ENCODE measurements around the gene PIK3CA. TPM values are rescaled to one million over a fixed set of nuclear protein-coding genes. Genes with fewer than 3 reads are reported as not detected.
"Not testable (repeated sequence)": the region's sequence is repeated elsewhere in the genome, so short reads cannot be mapped to it uniquely, and the experiment has no call there.

Gene PIK3CA
- 74.6 TPM for total RNA-seq

DNA sequence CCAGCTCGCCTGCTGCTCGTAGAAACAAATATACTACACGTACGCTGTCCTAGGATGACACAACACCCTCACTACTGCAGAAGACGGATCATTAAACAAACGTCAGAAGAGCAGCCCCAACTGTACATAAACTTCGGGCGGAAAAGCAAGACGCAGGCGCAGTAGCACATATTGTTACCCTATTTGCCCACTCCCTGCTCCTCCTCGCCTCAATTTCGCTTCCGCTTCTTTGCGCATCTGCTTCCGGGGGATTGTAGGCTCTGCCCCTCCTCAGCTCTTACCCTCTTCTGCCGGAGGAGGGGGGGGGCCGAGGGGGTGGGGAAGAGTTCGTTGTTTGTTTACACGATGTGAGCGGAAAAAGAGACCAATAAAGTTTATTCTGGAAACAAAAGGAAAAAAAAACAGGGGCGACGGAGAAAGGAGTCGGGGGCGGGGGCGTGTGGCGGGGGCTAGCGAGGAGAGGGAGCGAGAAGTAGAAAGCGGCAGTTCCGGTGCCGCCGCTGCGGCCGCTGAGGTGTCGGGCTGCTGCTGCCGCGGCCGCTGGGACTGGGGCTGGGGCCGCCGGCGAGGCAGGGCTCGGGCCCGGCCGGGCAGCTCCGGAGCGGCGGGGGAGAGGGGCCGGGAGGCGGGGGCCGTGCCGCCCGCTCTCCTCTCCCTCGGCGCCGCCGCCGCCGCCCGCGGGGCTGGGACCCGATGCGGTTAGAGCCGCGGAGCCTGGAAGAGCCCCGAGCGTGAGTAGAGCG lies at the start of gene PIK3CA:
Gene PIK3CA, plus strand, starts transcription at position 485 of the 743 bp plus-strand sequence. CDS start 50,469 bp downstream, outside the sequence.
- peak; percentile 86 to 87 for DNase-seq (ENCODE audit: low spot score in 2 of 2)
- no peak for FAIRE-seq

DNA sequence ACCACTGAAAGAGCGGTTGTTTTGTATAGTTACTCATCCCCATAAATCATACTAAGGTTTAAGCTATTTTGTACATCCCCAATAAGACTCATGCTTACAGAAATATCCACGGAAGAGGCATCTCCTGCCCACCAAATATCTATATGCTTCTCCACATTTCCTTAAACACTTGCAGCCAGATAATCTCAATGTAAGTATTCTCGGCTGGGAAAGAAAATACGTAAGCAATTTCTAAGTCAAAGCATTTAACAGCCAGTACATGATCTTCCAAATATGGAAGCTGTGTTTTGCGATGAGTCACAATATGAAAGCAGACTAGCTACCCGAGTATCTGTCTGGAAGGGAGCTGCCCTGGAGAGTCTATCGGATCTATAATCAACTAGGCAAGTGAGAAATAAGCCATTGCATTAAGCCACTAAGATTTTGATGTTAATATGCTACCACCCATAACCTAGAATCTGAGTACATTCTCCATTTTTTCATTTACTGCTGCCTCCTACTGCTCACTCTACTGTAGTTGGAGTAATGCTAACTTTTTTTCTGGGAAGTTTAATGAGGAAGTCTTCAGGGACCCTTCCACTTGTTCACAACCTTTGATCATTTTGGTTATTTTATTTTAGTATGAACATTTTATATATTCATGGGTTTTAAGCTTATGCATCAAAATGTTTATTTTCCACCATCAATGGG lies 49.6 kb upstream of the PIK3CA start:
- DNase-seq (ENCODE audit: low spot score in 2 of 2) (peak in 1 of 2 donors; percentile 8), FAIRE-seq (no peak)

DNA sequence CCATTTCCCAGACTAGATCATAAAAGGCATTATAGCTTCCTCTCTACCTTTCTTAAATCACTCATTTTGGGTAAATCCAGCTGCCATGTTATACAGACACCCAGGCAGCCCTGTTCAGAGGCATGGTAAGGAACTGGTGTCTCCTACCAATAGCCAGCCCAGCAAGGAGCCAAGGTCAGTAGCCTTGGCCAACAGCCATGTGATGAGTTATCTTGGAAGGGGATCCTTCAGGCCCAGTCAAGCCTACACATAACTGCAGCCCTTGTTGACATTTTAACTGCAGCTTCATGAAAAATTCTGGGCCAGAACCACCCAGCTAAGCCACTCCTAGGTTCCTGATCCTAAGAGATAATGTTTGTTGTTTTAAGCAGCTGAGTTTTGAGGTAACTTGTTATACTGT lies 47.5 kb upstream of the PIK3CA start:
- DNase-seq (ENCODE audit: low spot score in 2 of 2) (no peak), FAIRE-seq (no peak)

DNA sequence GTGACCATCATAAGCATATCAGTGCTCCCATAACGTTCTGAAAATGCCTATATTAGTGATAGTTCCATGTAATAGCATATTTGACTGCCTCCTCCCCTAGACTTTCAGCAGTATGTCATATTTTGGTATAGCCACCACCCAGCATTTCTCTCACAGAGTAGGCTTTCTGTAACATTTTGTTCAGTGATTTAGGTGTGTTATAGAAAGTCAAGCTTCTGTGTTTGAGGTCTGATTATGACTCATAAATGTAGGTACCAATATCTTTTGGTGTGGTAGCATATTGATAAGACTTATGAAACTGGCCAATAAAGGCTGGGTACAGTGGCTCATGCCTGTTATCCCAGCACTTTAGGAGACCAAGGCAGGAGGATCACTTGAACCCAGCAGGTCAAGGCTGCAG lies 42.3 kb upstream of the PIK3CA start:
- DNase-seq (ENCODE audit: low spot score in 2 of 2), result no peak
- no peak for FAIRE-seq

DNA sequence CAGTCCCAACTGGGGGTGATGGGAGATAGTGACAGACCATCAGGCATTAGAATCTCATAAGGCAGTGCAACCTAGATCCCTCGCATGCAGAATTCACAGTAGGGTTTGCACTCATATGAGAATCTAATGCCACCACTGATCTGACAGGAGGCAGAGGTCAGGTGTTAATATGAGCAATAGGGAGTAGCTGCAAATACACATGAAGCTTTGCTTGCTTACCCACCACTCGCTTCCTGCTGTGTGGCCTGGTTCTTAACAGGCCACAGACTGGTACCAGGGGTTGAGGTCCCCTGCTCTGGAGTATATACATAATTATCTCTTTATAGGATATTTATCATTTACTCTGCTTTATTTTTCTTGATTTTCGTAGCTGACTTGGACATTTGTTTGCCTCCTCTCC lies 40.5 kb upstream of the PIK3CA start:
- DNase-seq (ENCODE audit: low spot score in 2 of 2) (no peak), FAIRE-seq (no peak)

DNA sequence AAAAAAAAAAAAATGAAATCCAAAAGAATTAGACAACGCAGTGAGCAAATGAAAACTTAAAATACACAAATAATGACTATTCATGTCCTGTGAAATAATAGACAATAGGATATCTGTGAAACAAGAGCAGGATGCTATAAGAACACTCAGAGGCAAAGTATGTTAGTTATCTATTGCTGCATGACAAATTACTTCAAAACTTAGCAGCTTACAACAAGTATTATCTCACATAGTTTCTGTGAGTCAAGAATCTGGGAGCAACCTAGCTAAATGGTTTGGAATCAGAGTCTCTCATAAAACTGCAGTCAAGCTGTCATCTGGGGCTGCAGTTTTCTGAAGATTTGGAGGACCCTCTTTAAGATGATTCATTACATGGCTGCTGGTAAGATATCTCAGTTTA lies 40.1 kb upstream of the PIK3CA start:
- FAIRE-seq, result no peak

DNA sequence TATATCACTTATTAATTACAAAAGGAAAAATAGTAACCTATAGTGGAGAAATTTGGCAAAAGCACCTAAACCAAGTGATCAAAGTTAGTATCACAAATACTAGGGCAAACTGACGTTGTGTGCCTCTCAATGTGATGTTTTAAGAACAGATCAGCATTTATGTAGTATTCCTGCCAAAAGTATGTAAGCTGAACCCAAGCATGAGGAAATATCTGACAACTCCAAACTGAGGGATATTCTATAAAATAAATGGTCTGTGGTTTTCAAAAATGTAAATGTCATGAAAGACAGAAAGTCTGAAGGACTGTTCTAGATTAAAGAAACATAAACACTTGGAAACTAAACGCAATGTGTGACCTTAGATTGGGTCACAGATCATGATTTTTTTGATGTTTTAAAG lies 34.3 kb upstream of the PIK3CA start:
- FAIRE-seq (no peak), DNase-seq (ENCODE audit: low spot score in 2 of 2) (no peak)

More for the DNA sequence above, 40.1 kb upstream of the PIK3CA start:
- no peak for DNase-seq (ENCODE audit: low spot score in 2 of 2)

DNA sequence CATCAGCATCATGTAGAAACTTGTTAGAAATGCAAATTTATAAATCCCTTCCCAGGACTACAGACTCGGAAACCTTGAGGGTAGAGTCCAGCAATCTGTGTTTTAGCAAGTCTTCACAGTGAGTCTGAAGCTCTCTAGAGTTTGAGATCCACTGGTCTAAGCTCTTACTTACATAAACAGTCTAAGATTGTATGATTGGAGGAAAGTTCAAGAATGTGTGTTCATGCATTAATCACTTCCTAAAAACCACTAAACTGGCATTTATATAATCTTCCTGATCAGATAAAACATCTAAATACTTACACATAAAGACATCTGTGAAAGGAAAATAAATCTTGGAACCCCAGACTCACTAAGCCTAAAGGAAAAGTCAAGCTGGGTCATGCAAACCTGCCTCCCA lies 32.7 kb upstream of the PIK3CA start:
- not testable (repeated sequence) for FAIRE-seq; DNase-seq (ENCODE audit: low spot score in 2 of 2)

DNA sequence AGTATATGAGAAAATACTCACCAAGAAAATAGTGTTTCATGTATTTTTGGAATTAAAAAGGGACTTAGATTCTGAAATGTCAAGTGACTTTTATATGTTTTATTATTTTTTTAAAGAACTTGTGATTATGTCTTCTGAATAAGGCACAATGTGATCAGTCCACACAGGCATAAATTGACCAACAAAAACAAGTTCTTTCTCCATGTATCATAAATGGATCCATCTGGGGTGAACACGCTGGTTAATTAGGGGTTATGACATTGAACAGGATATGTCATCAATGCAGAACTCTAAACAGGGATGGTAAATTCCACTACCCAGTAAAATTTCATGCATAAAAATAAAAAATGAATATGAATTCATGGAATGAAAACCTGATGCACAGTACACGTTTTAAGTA lies 31.3 kb upstream of the PIK3CA start:
- FAIRE-seq (peak; percentile 3), DNase-seq (ENCODE audit: low spot score in 2 of 2) (no peak)

DNA sequence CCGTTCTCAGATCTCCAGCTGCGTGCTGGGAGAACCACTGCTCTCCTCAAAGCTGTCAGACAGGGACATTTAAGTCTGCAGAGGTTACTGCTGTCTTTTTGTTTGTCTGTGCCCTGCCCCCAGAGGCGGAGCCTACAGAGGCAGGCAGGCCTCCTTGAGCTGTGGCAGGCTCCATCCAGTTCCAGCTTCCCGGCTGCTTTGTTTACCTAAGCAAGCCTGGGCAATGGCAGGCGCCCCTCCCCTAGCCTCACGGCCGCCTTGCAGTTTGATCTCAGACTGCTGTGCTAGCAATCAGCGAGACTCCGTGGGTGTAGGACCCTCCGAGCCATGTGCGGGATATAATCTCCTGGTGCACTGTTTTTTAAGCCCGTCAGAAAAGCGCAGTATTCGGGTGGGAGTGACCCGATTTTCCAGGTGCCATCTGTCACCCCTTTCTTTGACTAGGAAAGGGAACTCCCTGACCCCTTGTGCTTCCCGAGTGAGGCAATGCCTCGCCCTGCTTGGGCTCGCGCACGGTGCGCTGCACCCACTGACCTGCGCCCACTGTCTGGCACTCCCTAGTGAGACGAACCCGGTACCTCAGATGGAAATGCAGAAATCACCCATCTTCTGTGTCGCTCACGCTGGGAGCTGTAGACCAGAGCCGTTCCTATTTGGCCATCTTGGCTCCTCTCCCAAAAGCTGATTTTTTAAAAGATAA lies 15.8 kb upstream of the PIK3CA start:
- DNase-seq (ENCODE audit: low spot score in 2 of 2); FAIRE-seq: not testable (repeated sequence)

DNA sequence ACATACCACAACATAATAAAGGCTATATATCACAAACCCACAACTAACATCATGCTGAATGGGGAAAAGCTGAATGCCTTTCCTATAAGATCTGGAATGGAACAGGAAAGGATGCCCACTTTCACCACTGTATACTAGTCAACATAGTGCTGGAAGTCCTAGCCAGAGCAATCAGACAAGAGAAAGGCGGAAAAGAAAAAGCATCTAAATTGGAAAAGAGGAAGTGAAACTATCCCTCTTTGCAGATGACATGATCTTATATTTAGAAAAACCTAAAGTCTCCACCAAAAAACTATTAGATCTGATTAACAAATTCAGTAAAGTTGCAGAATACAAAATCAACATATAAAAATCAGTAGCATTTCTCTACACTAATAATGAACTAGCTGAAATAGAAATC lies 14.6 kb upstream of the PIK3CA start:
- no peak for FAIRE-seq
- DNase-seq (ENCODE audit: low spot score in 2 of 2), result no peak

DNA sequence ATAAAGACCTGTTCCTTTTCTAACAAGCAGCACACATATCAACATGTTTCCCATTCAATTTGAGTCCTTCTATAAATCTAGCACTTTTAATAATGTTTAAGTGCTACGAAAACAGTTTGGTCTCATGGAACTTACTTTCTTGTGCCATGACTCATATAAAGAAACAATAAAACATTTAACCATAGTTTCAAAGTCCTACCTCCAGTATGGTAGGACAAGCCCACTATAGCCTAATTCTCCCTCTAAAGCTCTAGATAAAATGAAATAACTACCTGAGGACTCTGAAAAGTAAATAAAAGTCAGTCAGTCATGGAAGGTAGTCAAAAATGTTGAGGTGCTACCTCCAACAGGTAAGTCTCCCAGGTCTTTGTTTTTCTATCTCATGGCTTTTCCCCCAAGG lies 12.0 kb upstream of the PIK3CA start:
- DNase-seq (ENCODE audit: low spot score in 2 of 2), result no peak
- no peak for FAIRE-seq

DNA sequence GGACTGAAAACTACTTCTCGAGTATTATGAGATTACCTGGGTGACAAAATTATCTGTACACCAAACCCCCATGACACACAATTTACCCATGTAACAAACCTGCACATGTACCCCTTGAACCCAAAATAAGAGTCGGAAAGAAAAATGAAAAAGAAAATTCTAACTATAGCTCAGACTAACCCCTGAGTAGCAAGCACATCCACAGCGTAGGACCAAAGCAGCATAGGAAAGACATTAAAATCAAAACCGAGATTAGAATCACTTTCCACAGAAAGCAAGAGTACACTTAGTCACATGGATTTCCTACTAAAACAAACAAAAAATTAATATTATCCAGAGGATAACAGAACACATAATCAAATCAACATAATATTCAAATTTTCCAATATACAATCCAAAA lies 6.3 kb upstream of the PIK3CA start:
- DNase-seq (ENCODE audit: low spot score in 2 of 2), result no peak
- no peak for FAIRE-seq

DNA sequence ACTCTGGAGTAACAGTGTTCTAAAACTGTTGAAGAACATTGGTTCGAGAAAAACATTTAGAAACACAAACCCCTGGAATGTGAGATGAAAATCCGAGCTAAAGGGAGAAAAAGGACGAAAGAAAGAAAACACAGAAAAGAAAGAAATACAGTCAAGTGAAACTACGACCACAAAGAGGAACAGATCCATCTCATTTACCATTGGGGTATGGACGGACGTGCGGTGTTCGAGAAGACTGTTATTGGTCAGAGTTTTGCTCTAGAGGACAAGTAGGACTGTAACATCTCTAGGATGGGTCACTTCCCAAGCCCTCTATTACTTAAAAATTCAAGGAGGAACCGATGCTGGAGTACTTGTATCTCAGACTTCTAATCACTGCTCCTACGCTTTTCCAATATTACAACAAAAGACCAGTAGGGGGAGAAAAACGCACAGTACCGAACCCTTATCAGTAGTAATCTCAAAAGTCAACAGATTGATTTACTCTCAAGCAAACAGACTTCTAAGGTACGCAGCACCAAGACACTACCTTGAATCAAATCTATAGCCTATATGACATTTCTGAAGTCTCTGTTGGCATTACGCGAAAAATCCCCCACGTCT lies 1.1 kb upstream of the PIK3CA start:
- FAIRE-seq (no peak), DNase-seq (ENCODE audit: low spot score in 2 of 2) (peak; percentile 51 to 60)

DNA sequence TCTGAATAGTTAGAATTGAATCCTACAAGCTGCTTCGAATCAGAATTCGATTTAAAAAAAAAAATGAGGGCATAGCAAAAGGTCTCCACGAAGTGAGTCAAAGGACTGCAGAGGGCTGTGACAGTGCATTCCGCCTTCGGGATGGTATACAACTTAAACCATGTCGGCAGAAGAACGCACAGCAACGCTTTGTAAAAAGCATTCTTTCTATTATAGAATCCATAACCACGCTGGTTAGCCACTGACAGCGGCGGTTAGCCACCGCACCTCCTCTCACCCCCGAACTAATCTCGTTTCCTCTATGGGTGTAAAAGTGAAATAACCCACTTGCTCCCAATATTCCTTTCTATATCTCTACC lies 664 bp upstream of the PIK3CA start:
- FAIRE-seq, result no peak
- DNase-seq (ENCODE audit: low spot score in 2 of 2), result no peak

DNA sequence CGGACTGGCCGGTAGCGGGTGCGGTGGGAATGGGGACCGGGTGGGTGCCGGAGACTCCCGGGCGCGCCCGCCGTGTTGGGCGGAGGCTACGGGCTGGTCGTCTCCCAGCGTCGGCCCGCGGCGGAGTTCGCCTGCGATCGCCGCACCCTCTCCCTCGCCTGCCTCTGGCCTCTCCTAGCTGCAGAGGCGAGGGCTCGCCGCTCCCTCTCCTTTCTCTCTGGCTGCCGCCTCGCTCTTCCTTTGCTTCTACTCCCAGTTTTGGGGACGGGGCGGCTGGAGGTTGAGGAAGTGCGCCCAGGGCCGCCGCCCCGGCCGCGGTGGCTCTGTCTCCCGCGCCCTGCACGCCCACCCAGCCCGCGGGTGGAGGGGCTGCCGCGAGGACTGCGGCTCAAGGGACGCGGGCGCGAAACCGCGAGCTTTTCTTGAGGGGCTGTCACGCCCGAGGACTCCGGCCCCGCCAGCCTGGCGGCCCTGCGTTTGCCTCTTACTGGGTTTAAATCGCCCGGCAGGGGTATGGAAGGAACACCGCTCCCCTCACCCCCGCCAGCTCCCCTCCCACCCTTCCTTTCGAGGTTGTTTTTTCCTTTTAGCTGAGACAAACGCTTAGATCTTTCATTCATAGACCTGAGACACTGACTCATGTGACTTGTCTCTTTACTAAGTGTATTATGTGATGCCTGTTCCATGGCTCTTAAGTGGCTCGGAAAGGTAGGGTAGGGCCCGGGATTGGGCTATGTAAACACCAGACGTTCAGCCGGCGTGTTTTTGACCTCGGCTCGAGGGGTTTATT lies 654 bp downstream of the PIK3CA start:
- FAIRE-seq, result no peak

DNA sequence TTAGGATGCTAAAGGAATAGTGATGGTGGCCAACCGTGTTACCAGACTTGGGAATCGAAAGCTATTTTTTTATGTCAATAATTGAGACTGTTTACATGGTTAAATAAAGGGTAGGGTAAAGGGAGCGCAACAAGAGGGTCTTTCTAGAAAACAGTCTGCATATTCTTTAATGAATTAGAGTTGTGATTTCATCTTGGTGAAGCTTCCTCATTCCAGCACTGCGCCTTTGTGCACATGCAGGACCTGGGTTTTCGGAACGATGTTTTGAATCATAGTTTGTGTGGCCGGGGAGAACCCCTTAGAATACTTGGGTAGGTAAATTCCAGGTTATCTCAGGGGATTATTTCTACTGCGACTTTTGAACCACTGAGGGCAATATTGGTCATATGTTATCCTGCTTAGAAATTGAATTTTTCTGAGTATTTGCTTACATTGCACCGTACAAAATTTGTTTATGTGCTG lies 1.3 kb downstream of the PIK3CA start:
- no peak for DNase-seq (ENCODE audit: low spot score in 2 of 2)
- FAIRE-seq, result no peak

More for the DNA sequence above, 654 bp downstream of the PIK3CA start:
- peak; percentile 14 to 53 for DNase-seq (ENCODE audit: low spot score in 2 of 2)

DNA sequence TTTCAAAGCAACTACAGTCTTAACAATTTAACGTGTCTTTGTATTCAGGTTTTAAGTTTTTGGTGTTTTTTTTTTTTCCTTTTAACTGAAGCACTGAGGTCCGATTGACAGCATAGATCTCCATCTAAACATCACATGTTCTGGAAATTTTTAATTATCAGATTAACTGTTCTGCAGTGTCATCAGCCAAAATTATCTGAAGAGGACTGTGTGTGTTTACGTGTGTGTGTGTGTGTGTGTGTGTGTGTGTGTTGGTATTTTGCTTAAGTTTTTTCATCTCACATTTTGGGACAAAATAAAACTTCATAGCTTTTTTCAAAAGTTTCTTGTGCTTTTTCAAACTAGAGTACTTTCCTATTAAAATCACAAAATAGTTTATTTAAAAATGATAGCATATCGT lies 1.8 kb downstream of the PIK3CA start:
- DNase-seq (ENCODE audit: low spot score in 2 of 2), result no peak
- no peak for FAIRE-seq

DNA sequence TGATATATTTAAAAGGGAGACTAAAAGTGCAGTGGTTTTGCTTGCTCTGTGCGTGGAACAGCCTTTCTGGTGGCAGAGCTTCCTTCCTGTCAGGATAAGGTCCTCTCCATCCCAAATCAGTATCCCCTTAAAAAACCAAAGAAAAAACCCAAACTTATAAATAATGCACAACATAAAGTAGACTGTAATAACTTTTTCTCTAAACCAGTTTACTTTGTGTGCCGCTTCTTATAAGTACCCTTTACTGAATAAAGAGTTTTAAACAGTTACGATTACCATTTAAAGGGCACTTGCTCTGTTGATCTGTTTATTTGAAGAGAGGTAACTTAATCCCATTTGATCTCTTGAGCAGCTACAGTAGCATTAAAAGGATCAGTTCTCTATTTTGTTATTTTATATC lies 2.5 kb downstream of the PIK3CA start:
- FAIRE-seq (no peak), DNase-seq (ENCODE audit: low spot score in 2 of 2) (no peak)

DNA sequence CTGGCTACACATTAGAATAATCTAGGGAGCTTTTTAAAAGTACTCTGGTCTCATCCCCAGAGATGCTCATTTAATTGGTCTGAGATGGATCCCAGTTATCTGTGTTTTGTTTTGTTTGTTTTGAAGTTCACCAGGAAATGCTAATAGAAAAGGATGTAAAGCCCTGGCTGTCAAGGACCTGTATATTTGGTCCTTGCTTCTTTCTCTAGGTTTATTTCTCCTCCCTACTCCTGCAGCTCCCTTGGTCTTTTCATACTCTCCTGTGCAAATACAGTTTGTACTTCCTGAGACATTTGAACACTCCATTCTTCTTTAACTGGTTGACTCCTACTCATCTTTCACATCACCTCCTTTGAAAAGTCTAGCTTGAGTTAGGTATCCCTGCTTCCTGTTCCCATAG lies 3.3 kb downstream of the PIK3CA start:
- DNase-seq (ENCODE audit: low spot score in 2 of 2) (no peak), FAIRE-seq (no peak)

Data from frontal cortex (tissue), 4 donors.